GM12878 (cell line): ENCODE results near the gene ZNF785. TPM values are rescaled to one million over a fixed set of nuclear protein-coding genes. Genes with fewer than 3 reads are reported as not detected.

Source experiments
- ATAC-seq: fragments of 200-7000 bp; cut with Tn5 transposase; 3 replicates; pipeline ENCODE4 v1.9.1; 2020; ENCODE audit warnings: mild to moderate bottlenecking, moderate library complexity
- BruUV-seq: library from RNA; stranded (reverse); fragments of 400-500 nt; replicated peaks from 2 replicates; lab custom pipeline; 2021; lab: Mats Ljungman, UMichigan
- CTCF ChIA-PET: fragments of 300-600 bp; sonication (Branson Sonifier 250); formaldehyde crosslinking; extraction: SDS; loops from one replicate; lab custom pipeline; 2021; ENCODE audit warnings: inconsistent platforms; lab: Yijun Ruan, JAX
- POLR2A ChIA-PET: fragments of 350-600 bp; formaldehyde crosslinking; extraction: SDS; loops from one replicate; lab custom pipeline; 2021; ENCODE audit warnings: inconsistent platforms; lab: Charles Lee
- RAD21 ChIA-PET: fragments of 300-600 bp; sonication (Branson Sonifier 250); formaldehyde crosslinking; loops from one replicate; lab custom pipeline; 2023; ENCODE audit warnings: antibody characterized with exemption; ENCODE audit not compliant: unreplicated experiment; lab: Charles Lee
- SMC1A ChIA-PET: fragments of 300-600 bp; sonication (Branson Sonifier 250); formaldehyde crosslinking; loops from one replicate; lab custom pipeline; 2023; ENCODE audit not compliant: unreplicated experiment, uncharacterized antibody; lab: Charles Lee
- DNase-seq: peaks from one replicate; pipeline ENCODE4 v3.0.0-alpha.2; 2011; ENCODE audit warnings: low read depth, low spot score
- FAIRE-seq: peaks from 3 replicates; lab custom pipeline; 2011; peaks lifted over from hg19 to GRCh38; lab: Jason Lieb, UNC
- H2AFZ ChIP-seq: 2 replicates; pipeline ENCODE4 v1.6.0; 2011; ENCODE audit warnings: low read depth, low read length, control low read depth; ENCODE audit not compliant: control insufficient read depth
- H3K27ac ChIP-seq: 2 replicates; pipeline ENCODE4 v1.5.1; 2011; ENCODE audit warnings: control low read depth; ENCODE audit not compliant: control insufficient read depth, insufficient read depth
- H3K27me3 ChIP-seq, 2 experiments: replicated peaks in 1 of 2; 2 replicates each; pipeline versions ENCODE4 v1.6.0 to v1.6.1; 2011; ENCODE audit warnings: low read length in 1 of 2; ENCODE audit not compliant: control insufficient read depth in 2 of 2, insufficient read depth in 2 of 2
- H3K36me3 ChIP-seq, 2 experiments: 2 replicates each; pipeline ENCODE4 v1.5.1; 2011; ENCODE audit warnings: low read length in 1 of 2; ENCODE audit not compliant: control insufficient read depth in 2 of 2, insufficient read depth in 2 of 2
- H3K4me1 ChIP-seq: 2 replicates; pipeline ENCODE4 v1.6.1; 2011; ENCODE audit warnings: mild to moderate bottlenecking, low read length, moderate library complexity, mixed read lengths; ENCODE audit not compliant: control insufficient read depth, insufficient read depth
- H3K4me2 ChIP-seq: 2 replicates; pipeline ENCODE4 v1.6.0; 2011; ENCODE audit warnings: control low read depth; ENCODE audit not compliant: control insufficient read depth, insufficient read depth
- H3K4me3 ChIP-seq: fragments of 200-600 bp; sonication (generic); 2 replicates; pipeline ENCODE4 v1.5.1; 2016
- H3K79me2 ChIP-seq: 2 replicates; pipeline ENCODE4 v1.6.0; 2011; ENCODE audit warnings: low read length; ENCODE audit not compliant: control insufficient read depth, insufficient read depth
- H3K9ac ChIP-seq: 2 replicates; pipeline ENCODE4 v1.8.0; 2011; ENCODE audit warnings: low read length, control low read depth, mixed read lengths; ENCODE audit not compliant: control insufficient read depth, insufficient read depth
- H3K9me3 ChIP-seq: replicated peaks from 3 replicates; pipeline ENCODE4 v1.5.1; 2011; ENCODE audit warnings: mild to moderate bottlenecking, low read length; ENCODE audit not compliant: control insufficient read depth, insufficient read depth
- H4K20me1 ChIP-seq: 2 replicates; pipeline ENCODE4 v1.6.0; 2011; ENCODE audit not compliant: control insufficient read depth, insufficient read depth
- ATF7 ChIP-seq: fragments of 450-650 bp; IDR thresholded peaks from 2 replicates; pipeline ENCODE4 v1.6.1; 2016; ENCODE audit warnings: low read depth, mild to moderate bottlenecking
- CEBPB ChIP-seq, 2 experiments: fragments of 150-350 bp in 1 of 2; IDR thresholded peaks; 2 replicates each; pipeline ENCODE4 v1.6.1; 2012 to 2014; ENCODE audit warnings: low read depth in 2 of 2, low read length in 2 of 2, borderline replicate concordance in 1 of 2, inconsistent platforms in 1 of 2
- CEBPZ ChIP-seq: fragments of 150-350 bp; IDR thresholded peaks from 2 replicates; pipeline ENCODE4 v1.6.1; 2016; ENCODE audit warnings: low read depth, low read length
- E2F8 ChIP-seq: fragments of 450-650 bp; IDR thresholded peaks from 2 replicates; pipeline ENCODE4 v1.6.1; 2018; ENCODE audit warnings: mild to moderate bottlenecking, low read depth, moderate library complexity; ENCODE audit not compliant: partially characterized antibody
- EZH2 ChIP-seq: IDR thresholded peaks from 2 replicates; pipeline ENCODE4 v1.6.1; 2012; ENCODE audit warnings: low read depth, mild to moderate bottlenecking, control low read depth, inconsistent platforms, low read length, borderline replicate concordance; ENCODE audit not compliant: control insufficient read depth
- FOS ChIP-seq: IDR thresholded peaks from 3 replicates; pipeline ENCODE4 v1.6.1; 2011; ENCODE audit warnings: borderline replicate concordance; ENCODE audit not compliant: insufficient read length; ENCODE audit errors: extremely low read depth
- KLF5 ChIP-seq: fragments of 450-650 bp; IDR thresholded peaks from 2 replicates; pipeline ENCODE4 v1.6.1; 2014; ENCODE audit warnings: mild to moderate bottlenecking; ENCODE audit not compliant: partially characterized antibody
- NBN ChIP-seq: fragments of 450-650 bp; IDR thresholded peaks from 2 replicates; pipeline ENCODE4 v1.6.1; 2016
- NR2C2 ChIP-seq: IDR thresholded peaks from 2 replicates; pipeline ENCODE4 v1.6.1; 2011; ENCODE audit warnings: borderline replicate concordance, low read depth; ENCODE audit not compliant: control insufficient read depth, insufficient read length
- PAX8 ChIP-seq: fragments of 450-650 bp; IDR thresholded peaks from 2 replicates; pipeline ENCODE4 v1.6.1; 2017; ENCODE audit warnings: mild to moderate bottlenecking, moderate library complexity
- PBX3 ChIP-seq: IDR thresholded peaks from 2 replicates; pipeline ENCODE4 v1.6.1; 2011; ENCODE audit warnings: mild to moderate bottlenecking, low read depth, low read length, moderate library complexity; ENCODE audit not compliant: insufficient replicate concordance
- SIN3A ChIP-seq: IDR thresholded peaks from 2 replicates; pipeline ENCODE4 v1.6.1; 2012; ENCODE audit warnings: low read depth, low read length, improper control_type of control experiment
- SREBF2 ChIP-seq: IDR thresholded peaks from 2 replicates; pipeline ENCODE4 v1.6.1; 2012; ENCODE audit warnings: mild to moderate bottlenecking, low read length
- ZNF217 ChIP-seq: fragments of 450-650 bp; IDR thresholded peaks from 2 replicates; pipeline ENCODE4 v1.6.1; 2017; ENCODE audit warnings: antibody characterized with exemption, mild to moderate bottlenecking
- ZNF384 ChIP-seq: IDR thresholded peaks from 2 replicates; pipeline ENCODE4 v1.6.1; 2012; ENCODE audit warnings: low read depth, mild to moderate bottlenecking, low read length, improper control_type of control experiment, borderline replicate concordance
- WGBS: methylation state at CpG from one replicate; pipeline ENCODE4 v1.1.6; 2016; ENCODE audit warnings: low lambda C conversion rate; ENCODE audit not compliant: insufficient replicate concordance, insufficient coverage; ENCODE audit errors: missing lambda C conversion rate; 5-methylcytosine and 5-hydroxymethylcytosine counted together
- in situ Hi-C: fragments of 300-500 bp; cut with MboI; formaldehyde crosslinking; loops from 9 replicates; pipeline ENCODE4 v1.14.3; 2018; ENCODE audit warnings: mixed read lengths
- intact Hi-C: fragments of 100-400 bp; cut with micrococcal nuclease; formaldehyde crosslinking; loops from one replicate; pipeline ENCODE4 v1.14.2; 2022; ENCODE audit not compliant: unreplicated experiment
- polyA plus RNA-seq, 11 experiments: library from polyadenylated mRNA; depleted of rRNA in 4 of 11; unstranded in 6 of 11; stranded (reverse) in 5 of 11; fragments of >200 nt; fragmentation: Nextera tagmentation in 4 of 11; fragmentation: Illumina TruSeq in 1 of 11; extraction: Ambion mirVana in 4 of 11; extraction: Trizol in 1 of 11; gene quantifications; 1 replicate in 1 of 11; 2 replicates in 10 of 11; pipeline versions ENCODE4 v1.2.1 to v1.2.3, GENCODE V29; 2011 to 2016; ENCODE audit warnings: inconsistent platforms in 2 of 11, missing spikeins in 2 of 11, low read depth in 1 of 11
- total RNA-seq, 4 experiments: library from RNA; depleted of rRNA in 3 of 4; stranded (reverse); fragments of >200 nt in 3 of 4; fragmentation: Illumina TruSeq in 1 of 4; extraction: Trizol in 1 of 4; gene quantifications; 2 replicates each; pipeline versions ENCODE4 v1.2.1 to v1.2.3, GENCODE V29; 2013 to 2021

Gene ZNF785
- total and polyA plus RNA-seq, 10 of the 15 experiments (the other 5 are each of a cell fraction or from before 2014, with no cell fraction given), result 0.87 to 11.5 (median 7.5) TPM

GRCh38 chr16:30605158-30605557 lies 19.7 kb upstream of the ZNF785 start:
- intact Hi-C loops (no loop called here), in situ Hi-C loops (no loop called here)
- ATAC-seq, result no peak
- no peak overlapping the region for H3K4me2 ChIP-seq
- peaks cover 11 to 14% of the 10 kb centered on the region in 2 experiments; a peak in 3 of 4 replicates for H3K36me3 ChIP-seq
- no peaks in the 10 kb centered on the region for H3K9me3 ChIP-seq
- no peak for DNase-seq
- POLR2A ChIA-PET, result interaction anchor here (0.5 kb wide), 1 partner anchor 179 kb away, joined by 3 read pairs; no protein-coding TSS in a partner anchor
- BruUV-seq, result no TSS peak
- no peak for FAIRE-seq
- H2AFZ ChIP-seq, result no peak overlapping the region
- no peaks in the 10 kb centered on the region for H4K20me1 ChIP-seq
- CTCF ChIA-PET, result interaction anchor here (2.2 kb wide), 1 partner anchor 175 kb away, joined by 9 read pairs; the partner anchor contains the start of gene DCTPP1
- H3K27ac ChIP-seq, result no peak overlapping the region
- H3K27me3 ChIP-seq, result no peaks in the 10 kb centered on the region
- H3K4me3 ChIP-seq, result no peak overlapping the region
- TF ChIP-seq SIN3A, result no peak
- TF ChIP-seq E2F8, result no peak
- no peak for TF ChIP-seq KLF5
- TF ChIP-seq EZH2, result no peak
- no peak for TF ChIP-seq PAX8
- no peak for TF ChIP-seq NBN
- TF ChIP-seq ZNF217, result no peak
- no peak for TF ChIP-seq ZNF384
- TF ChIP-seq ATF7, result no peak
- no peak for TF ChIP-seq PBX3
- TF ChIP-seq CEBPB (IDR thresholded peaks at IDR 0.05; ENCODE audit: borderline replicate concordance in 1 of 2, low read depth in 2 of 2, low read length in 2 of 2), result no peak
- no peak for TF ChIP-seq NR2C2
- TF ChIP-seq SREBF2, result no peak
- no peak for TF ChIP-seq CEBPZ
- TF ChIP-seq FOS, result no peak
- peaks cover 15% of the 10 kb centered on the region for H3K79me2 ChIP-seq
- RAD21 ChIA-PET, result interaction anchor here (0.6 kb wide), 1 partner anchor 472 kb away, joined by 3 read pairs; no protein-coding TSS in a partner anchor
- 93% methylated on average over 14 of the region's 15 CpGs for WGBS
- SMC1A ChIA-PET, result no interaction called here
- H3K9ac ChIP-seq, result no peak overlapping the region
- H3K4me1 ChIP-seq, result peaks cover 4% of the 10 kb centered on the region
